Stimulated activated CD4-positive, alpha-beta T cell treated with anti-CD3 and anti-CD28 coated beads, TNF-alpha, amount 100 ng/mL, for 4 hours (primary cell): ENCODE results near the gene ROBO4.

ENCODE experiments used
- DNase-seq, 3 experiments: peaks; one replicate each; pipeline ENCODE4 v3.0.0-alpha.2; 2020; ENCODE audit warnings: low read depth in 3 of 3

The ROBO4 gene

DNA sequence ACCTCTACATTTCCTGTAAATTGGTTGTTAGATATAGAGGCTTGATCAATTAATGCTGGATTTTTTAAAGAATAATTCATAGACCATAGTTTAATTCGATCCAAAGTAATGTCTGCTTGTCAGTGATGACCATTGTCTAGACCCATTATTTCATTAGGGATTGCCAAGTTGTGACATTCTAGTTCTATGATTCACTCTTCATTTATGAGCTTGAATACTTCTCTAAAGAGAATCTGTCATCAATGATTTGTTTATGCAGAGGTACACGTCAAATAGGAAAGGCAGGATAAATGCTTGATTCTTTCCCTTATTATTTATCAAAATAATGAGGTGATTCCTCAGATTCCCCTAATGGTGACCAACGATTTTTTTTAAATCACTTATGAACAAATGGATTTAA is 56.5 kb downstream of the ROBO4 start:
- DNase-seq, result no peak

- DNase-seq, result no peak
Measured at GRCh38 chr11:124840666-124841065, 57.0 kb downstream of the ROBO4 start.

GRCh38 chr11:124839972-124840621 is 57.6 kb downstream of the ROBO4 start:
- no peak for DNase-seq

DNA sequence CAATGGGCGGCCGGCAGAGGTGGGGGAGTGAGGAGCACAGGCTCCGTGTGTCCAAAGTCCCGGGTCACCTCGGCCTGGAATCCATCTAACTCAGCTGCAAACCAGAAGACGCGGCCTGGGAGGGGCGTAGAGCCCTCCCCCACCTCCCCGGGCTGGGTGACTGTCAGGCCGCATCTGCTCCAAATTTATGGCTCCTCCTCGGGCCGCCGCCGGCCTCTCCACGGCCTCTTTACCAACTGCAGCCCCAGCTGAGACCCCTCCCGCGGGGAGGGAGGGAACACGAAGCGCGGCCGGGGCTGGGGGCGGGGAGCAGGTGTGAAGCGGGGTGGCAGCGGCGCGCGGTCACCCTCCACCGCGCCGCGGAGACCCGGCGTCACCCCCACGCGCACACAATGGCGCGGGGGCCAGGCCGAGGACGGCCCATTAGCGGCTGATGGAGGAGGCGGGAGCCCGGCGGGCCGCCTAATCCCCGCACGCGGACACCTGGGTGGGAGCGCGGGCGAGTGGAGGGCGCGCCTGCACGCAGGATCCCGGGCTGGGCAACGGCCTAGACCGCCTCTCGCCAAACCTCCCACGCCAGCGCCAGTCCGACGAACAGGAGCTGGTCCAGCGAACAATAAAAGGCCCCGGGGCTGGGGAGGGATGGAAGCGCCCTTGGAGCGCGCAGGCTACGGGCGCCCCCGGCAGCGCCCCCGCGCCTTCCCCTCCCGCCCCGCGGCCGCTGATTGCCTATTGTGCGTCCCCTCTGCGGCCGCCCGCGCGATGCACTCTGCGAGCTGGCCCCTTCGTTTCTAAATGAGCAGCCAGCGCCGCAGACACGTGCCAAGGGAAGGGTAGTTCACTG is 58.3 kb downstream of the ROBO4 start:
- no peak for DNase-seq

GRCh38 chr11:124838805-124839127 is 58.9 kb downstream of the ROBO4 start:
- DNase-seq, result no peak

- DNase-seq, result no peak
Measured at GRCh38 chr11:124837491-124837856, 60.2 kb downstream of the ROBO4 start.

DNA sequence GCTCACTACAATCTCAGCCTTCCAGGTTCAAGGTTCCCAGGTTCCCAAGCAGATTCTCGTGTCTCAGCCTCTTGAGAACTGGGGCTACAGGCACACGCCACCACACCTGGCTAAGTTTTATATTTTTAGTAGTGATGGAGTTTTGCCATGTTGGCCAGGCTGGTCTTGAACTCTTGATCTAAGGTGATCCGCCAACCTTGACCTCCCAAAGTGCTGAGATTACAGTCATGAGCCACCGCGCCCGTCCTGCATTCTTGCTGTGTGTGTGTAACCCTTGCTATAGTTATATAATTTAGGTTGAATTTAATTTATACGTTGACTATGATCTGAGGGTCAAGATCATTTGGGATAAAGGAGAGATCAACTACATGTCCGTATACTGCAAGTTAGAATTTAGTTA is 61.7 kb downstream of the ROBO4 start:
- no peak for DNase-seq

GRCh38 chr11:124834526-124835180 is 63.0 kb downstream of the ROBO4 start:
- no peak for DNase-seq
